Neural progenitor cell (in vitro differentiated cells): Measurements from ENCODE around the gene MRPL50.

ENCODE experiments used
- CTCF ChIP-seq: fragments of 200-600 bp; sonication (generic); IDR thresholded peaks from 2 replicates; pipeline ENCODE4 v1.5.1; 2017; ENCODE audit warnings: antibody characterized with exemption, mild to moderate bottlenecking
- EZH2 ChIP-seq: fragments of 200-600 bp; sonication (generic); IDR thresholded peaks from 2 replicates; pipeline ENCODE4 v1.6.1; 2017; ENCODE audit warnings: antibody characterized with exemption, mild to moderate bottlenecking, moderate library complexity
- EZH2phosphoT487 ChIP-seq: fragments of 200-600 bp; sonication (generic); IDR thresholded peaks from 2 replicates; pipeline ENCODE4 v1.6.1; 2017; ENCODE audit warnings: antibody characterized with exemption

- no peak for TF ChIP-seq CTCF
- TF ChIP-seq EZH2: no peak
- TF ChIP-seq EZH2phosphoT487: no peak
Observed at GRCh38 chr9:101397746-101398067, 711 bp downstream of the MRPL50 start.
